ENCODE measurements around the gene KRT4. TPM values are rescaled to one million over a fixed set of nuclear protein-coding genes. Genes with fewer than 3 reads are reported as not detected.

The KRT4 gene
- total RNA-seq, 4 donors from 2014 or later: 0.51 to 1.1 (median 0.83) TPM; not detected in 1

- no peak for TF ChIP-seq POLR2A (IDR thresholded peaks at IDR 0.05)
- no peak for TF ChIP-seq CTCF (IDR thresholded peaks at IDR 0.05)
- intact Hi-C loops (cut with DNase I; ENCODE audit: low total_unique reads): no loop called here
- H3K4me3 ChIP-seq (ENCODE audit: low read depth, poor library complexity, severe bottlenecking): no peak overlapping the region
- WGBS, 2 donors: 93 to 99% methylated on average over 4 of the region's 4 CpGs
- DNase-seq (ENCODE audit: low spot score in 2 of 2): peak in 1 of 2 donors; percentile 63
Observed at GRCh38 chr12:52782502-52782901, 31.4 kb downstream of the KRT4 start.

GRCh38 chr12:52781399-52782082, 32.4 kb downstream of the KRT4 start:
- no peak for DNase-seq (ENCODE audit: low spot score in 2 of 2)
- TF ChIP-seq POLR2A (IDR thresholded peaks at IDR 0.05) (no peak), CTCF (IDR thresholded peaks at IDR 0.05) (no peak)
- intact Hi-C loops (cut with DNase I; ENCODE audit: low total_unique reads): no loop called here
- H3K4me3 ChIP-seq (ENCODE audit: low read depth, poor library complexity, severe bottlenecking): no peak overlapping the region
- 78 to 90% methylated on average over 4 of the region's 4 CpGs for WGBS, 2 donors

- WGBS, 2 donors: 83 to 85% methylated on average over 6 of the region's 6 CpGs
- no peak overlapping the region for H3K4me3 ChIP-seq (ENCODE audit: low read depth, poor library complexity, severe bottlenecking)
- TF ChIP-seq CTCF (IDR thresholded peaks at IDR 0.05) (no peak), POLR2A (IDR thresholded peaks at IDR 0.05) (no peak)
- intact Hi-C loops (cut with DNase I; ENCODE audit: low total_unique reads): no loop called here
- DNase-seq (ENCODE audit: low spot score in 2 of 2): peak in 1 of 2 donors; percentile 59
Observed at GRCh38 chr12:52779914-52780313, 34.0 kb downstream of the KRT4 start.

GRCh38 chr12:52778833-52779232, 35.1 kb downstream of the KRT4 start:
- no peak for TF ChIP-seq CTCF (IDR thresholded peaks at IDR 0.05)
- no peak for TF ChIP-seq POLR2A (IDR thresholded peaks at IDR 0.05)
- DNase-seq (ENCODE audit: low spot score in 2 of 2): no peak
- intact Hi-C loops (cut with DNase I; ENCODE audit: low total_unique reads): no loop called here
- H3K4me3 ChIP-seq (ENCODE audit: low read depth, poor library complexity, severe bottlenecking): no peak overlapping the region
- WGBS, 2 donors: 90 to 93% methylated on average over 2 of the region's 2 CpGs

GRCh38 chr12:52777566-52777965, 36.4 kb downstream of the KRT4 start:
- no peak overlapping the region for H3K4me3 ChIP-seq (ENCODE audit: low read depth, poor library complexity, severe bottlenecking)
- TF ChIP-seq POLR2A (IDR thresholded peaks at IDR 0.05): no peak
- DNase-seq (ENCODE audit: low spot score in 2 of 2): no peak
- WGBS, 2 donors: 87 to 91% methylated on average over 4 of the region's 4 CpGs
- intact Hi-C loops (cut with DNase I; ENCODE audit: low total_unique reads): no loop called here

- no peak for TF ChIP-seq POLR2A (IDR thresholded peaks at IDR 0.05)
- TF ChIP-seq CTCF (IDR thresholded peaks at IDR 0.05): no peak
- intact Hi-C loops (cut with DNase I; ENCODE audit: low total_unique reads): no loop called here
- H3K4me3 ChIP-seq (ENCODE audit: low read depth, poor library complexity, severe bottlenecking): no peak within 1 kb of the TSS
- peak in 1 of 2 donors; percentile 53 for DNase-seq (ENCODE audit: low spot score in 2 of 2)
- 90 to 93% methylated on average over 7 to 8 of the region's 8 CpGs for WGBS, 2 donors
Observed at GRCh38 chr12:52776913-52777395, 37.0 kb downstream of the KRT4 start, which contains the start of gene KRT76. Gene KRT76, minus strand, starts transcription at chr12:52777345. Its CDS starts 54 bp downstream, at chr12:52777291.
